ENCODE measurements around the gene CYSRT1. TPM values are rescaled to one million over a fixed set of nuclear protein-coding genes. Genes with fewer than 3 reads are reported as not detected.

CYSRT1 gene
- total RNA-seq, 1 donor from 2014 or later: 2.1 TPM

GRCh38 chr9:137194388-137194787, 30.6 kb upstream of the CYSRT1 start:
- Mint-ChIP-seq H3K36me3 (ENCODE audit: unreplicated experiment) (no peaks in the 10 kb centered on the region), H3K27me3 (ENCODE audit: unreplicated experiment) (peaks cover 2% of the 10 kb centered on the region), H3K4me1 (ENCODE audit: low read depth, unreplicated experiment) (peaks cover 2% of the 10 kb centered on the region), H3K9me3 (ENCODE audit: unreplicated experiment) (peaks cover under 1% of the 10 kb centered on the region), H3K4me3 (ENCODE audit: unreplicated experiment) (no peak overlapping the region), H3K27ac (ENCODE audit: unreplicated experiment) (no peak overlapping the region)
- DNase-seq: no peak
- TF ChIP-seq CTCF (IDR thresholded peaks at IDR 0.05; ENCODE audit: partially characterized antibody, unreplicated experiment): no peak

- Mint-ChIP-seq H3K27me3 (ENCODE audit: unreplicated experiment) (peaks cover 2% of the 10 kb centered on the region), H3K27ac (ENCODE audit: unreplicated experiment) (no peak overlapping the region), H3K4me1 (ENCODE audit: low read depth, unreplicated experiment) (no peaks in the 10 kb centered on the region), H3K36me3 (ENCODE audit: unreplicated experiment) (no peaks in the 10 kb centered on the region), H3K4me3 (ENCODE audit: unreplicated experiment) (no peak overlapping the region), H3K9me3 (ENCODE audit: unreplicated experiment) (no peaks in the 10 kb centered on the region)
- no peak for DNase-seq
- no peak for TF ChIP-seq CTCF (IDR thresholded peaks at IDR 0.05; ENCODE audit: partially characterized antibody, unreplicated experiment)
Observed at GRCh38 chr9:137194909-137195308, 30.1 kb upstream of the CYSRT1 start.

- TF ChIP-seq CTCF (IDR thresholded peaks at IDR 0.05; ENCODE audit: partially characterized antibody, unreplicated experiment): no peak
- Mint-ChIP-seq H3K27me3 (ENCODE audit: unreplicated experiment) (peaks cover 2% of the 10 kb centered on the region), H3K9me3 (ENCODE audit: unreplicated experiment) (no peaks in the 10 kb centered on the region), H3K36me3 (ENCODE audit: unreplicated experiment) (no peaks in the 10 kb centered on the region), H3K4me1 (ENCODE audit: low read depth, unreplicated experiment) (no peaks in the 10 kb centered on the region), H3K27ac (ENCODE audit: unreplicated experiment) (no peak overlapping the region), H3K4me3 (ENCODE audit: unreplicated experiment) (no peak overlapping the region)
- DNase-seq: no peak
Observed at GRCh38 chr9:137195525-137196220, 29.3 kb upstream of the CYSRT1 start.

- Mint-ChIP-seq H3K36me3 (ENCODE audit: unreplicated experiment) (no peaks in the 10 kb centered on the region), H3K9me3 (ENCODE audit: unreplicated experiment) (peaks cover 3% of the 10 kb centered on the region), H3K27me3 (ENCODE audit: unreplicated experiment) (peaks cover 5% of the 10 kb centered on the region), H3K27ac (ENCODE audit: unreplicated experiment) (no peak overlapping the region), H3K4me3 (ENCODE audit: unreplicated experiment) (no peak overlapping the region), H3K4me1 (ENCODE audit: low read depth, unreplicated experiment) (peaks cover 4% of the 10 kb centered on the region)
- no peak for TF ChIP-seq CTCF (IDR thresholded peaks at IDR 0.05; ENCODE audit: partially characterized antibody, unreplicated experiment)
- no peak for DNase-seq
Observed at GRCh38 chr9:137198051-137198901, 26.7 kb upstream of the CYSRT1 start.

- no peak overlapping the region for H3K27ac Mint-ChIP-seq (ENCODE audit: unreplicated experiment)
- peaks cover 3% of the 10 kb centered on the region for H3K9me3 Mint-ChIP-seq (ENCODE audit: unreplicated experiment)
- H3K4me1 Mint-ChIP-seq (ENCODE audit: low read depth, unreplicated experiment): peaks cover 4% of the 10 kb centered on the region
- no peaks in the 10 kb centered on the region for H3K36me3 Mint-ChIP-seq (ENCODE audit: unreplicated experiment)
- H3K4me3 Mint-ChIP-seq (ENCODE audit: unreplicated experiment): no peak overlapping the region
- no peak for DNase-seq
- peaks cover 5% of the 10 kb centered on the region for H3K27me3 Mint-ChIP-seq (ENCODE audit: unreplicated experiment)
- TF ChIP-seq CTCF (IDR thresholded peaks at IDR 0.05; ENCODE audit: partially characterized antibody, unreplicated experiment): no peak
Observed at GRCh38 chr9:137198902-137199283, 26.1 kb upstream of the CYSRT1 start.
